Activated naive CD8-positive, alpha-beta T cell treated with anti-CD3 and anti-CD28 coated beads, Interleukin-2, amount 50 U/mL, for 24 hours (primary cell): Measurements from ENCODE around the gene SHB.

Source experiments
- ATAC-seq: fragments of 150-1000 bp; cut with Tn5 transposase; one replicate; pipeline ENCODE4 v1.10.0; 2021
- DNase-seq: peaks from one replicate; pipeline ENCODE4 v3.0.0; 2021
- H3K27ac Mint-ChIP-seq: one replicate; pipeline ENCODE4 v1.8.0; 2021; ENCODE audit warnings: mild to moderate bottlenecking, mixed read lengths
- H3K27me3 Mint-ChIP-seq: one replicate; pipeline ENCODE4 v1.8.0; 2021; ENCODE audit warnings: mixed read lengths
- H3K36me3 Mint-ChIP-seq: one replicate; pipeline ENCODE4 v1.8.0; 2021; ENCODE audit warnings: low read depth, mixed read lengths
- H3K4me1 Mint-ChIP-seq: one replicate; pipeline ENCODE4 v1.8.0; 2021; ENCODE audit warnings: mixed read lengths
- H3K4me3 Mint-ChIP-seq: one replicate; pipeline ENCODE4 v1.8.0; 2021; ENCODE audit warnings: mild to moderate bottlenecking, moderate library complexity, mixed read lengths
- H3K9me3 Mint-ChIP-seq: one replicate; pipeline ENCODE4 v1.8.0; 2021; ENCODE audit warnings: mixed read lengths

Gene SHB

DNA sequence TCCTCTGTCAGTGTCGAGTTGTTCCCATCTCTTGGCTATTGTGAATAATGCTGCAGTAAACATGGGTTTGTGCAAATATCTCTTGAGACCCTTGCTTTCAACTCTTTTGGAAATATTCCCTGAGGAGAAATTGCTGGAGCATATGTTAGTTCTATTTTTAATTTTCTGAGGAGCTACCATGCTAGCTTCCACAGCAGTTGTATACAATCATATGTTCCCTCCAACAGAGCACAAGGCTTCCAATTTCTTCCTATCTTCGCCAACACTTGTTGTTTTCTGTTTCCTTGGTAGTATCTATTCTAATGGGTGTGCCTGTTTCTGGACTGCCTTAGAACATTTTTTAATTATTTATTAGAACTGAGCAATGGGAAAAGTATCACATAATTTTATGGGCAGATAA is 23.6 kb upstream of the SHB start:
- no peak overlapping the region for H3K27ac Mint-ChIP-seq
- no peak overlapping the region for H3K4me3 Mint-ChIP-seq
- no peaks in the 10 kb centered on the region for H3K9me3 Mint-ChIP-seq
- DNase-seq = no peak
- H3K36me3 Mint-ChIP-seq = no peaks in the 10 kb centered on the region
- H3K27me3 Mint-ChIP-seq = peaks cover 2% of the 10 kb centered on the region
- ATAC-seq = no peak
- no peaks in the 10 kb centered on the region for H3K4me1 Mint-ChIP-seq

DNA sequence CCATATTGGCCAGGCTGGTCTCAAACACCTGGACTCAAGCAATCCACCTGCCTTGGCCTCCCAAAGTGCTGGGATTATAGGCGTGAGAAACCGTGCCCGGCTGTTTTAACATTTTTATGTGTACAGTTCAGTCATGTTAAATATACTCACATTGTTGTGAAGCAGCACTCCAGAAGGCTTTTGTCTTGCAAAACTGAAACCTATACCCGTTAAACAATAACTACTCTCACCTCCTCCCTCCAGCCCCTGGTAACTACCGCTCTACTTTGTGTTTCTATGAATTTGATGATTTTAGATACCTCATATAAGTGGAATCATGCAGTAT is 23.1 kb upstream of the SHB start:
- DNase-seq (no peak), ATAC-seq (no peak)

DNA sequence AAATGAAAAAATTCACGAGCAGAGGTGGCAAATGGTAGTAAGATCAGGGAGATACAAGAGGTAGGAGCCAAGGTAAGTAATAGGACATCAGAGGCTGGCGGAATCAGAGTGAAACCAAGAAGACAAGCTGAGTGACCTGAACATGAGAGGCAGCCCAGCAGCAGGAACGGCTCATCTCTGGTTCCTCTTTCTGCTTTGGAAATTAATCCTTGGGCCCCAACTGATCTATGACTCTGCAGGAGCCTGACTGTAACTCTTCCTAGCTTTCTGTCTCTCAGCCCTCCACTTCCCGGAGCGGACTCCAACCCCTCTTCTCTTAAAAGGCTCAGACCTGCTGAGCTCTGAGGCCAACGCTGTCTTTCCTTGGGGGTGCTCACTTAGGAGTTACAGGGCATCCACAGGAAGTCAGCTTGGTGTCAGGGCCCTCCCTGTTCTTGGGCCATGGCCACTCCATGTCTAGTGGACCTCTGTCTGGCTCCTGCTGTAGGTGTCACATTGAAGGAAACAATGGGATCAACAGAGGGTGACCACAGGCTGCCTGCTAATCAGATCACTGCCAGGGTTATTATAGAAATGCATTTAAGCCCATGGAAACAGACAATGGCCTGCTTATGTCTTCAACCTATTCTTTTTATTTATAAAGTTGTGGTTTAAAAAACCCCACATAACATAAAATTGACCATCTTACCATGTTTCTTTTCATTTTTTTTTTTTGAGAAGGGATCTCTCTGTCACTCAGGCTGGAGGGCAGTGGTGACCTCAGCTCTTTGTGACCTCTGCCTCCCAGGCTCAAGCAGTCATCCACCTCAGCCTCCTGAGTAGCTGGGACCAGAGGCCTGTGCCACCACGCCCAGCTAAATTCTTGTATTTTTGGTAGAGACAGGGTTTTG is 22.5 kb upstream of the SHB start:
- Mint-ChIP-seq H3K4me1 (no peaks in the 10 kb centered on the region), H3K27me3 (peaks cover 2% of the 10 kb centered on the region), H3K36me3 (no peaks in the 10 kb centered on the region), H3K27ac (no peak overlapping the region), H3K9me3 (no peaks in the 10 kb centered on the region), H3K4me3 (no peak overlapping the region)
- ATAC-seq (no peak), DNase-seq (no peak)

More for the DNA sequence above, 23.1 kb upstream of the SHB start:
- Mint-ChIP-seq H3K4me3 (no peak overlapping the region), H3K9me3 (no peaks in the 10 kb centered on the region), H3K4me1 (no peaks in the 10 kb centered on the region), H3K27ac (no peak overlapping the region), H3K27me3 (peaks cover 2% of the 10 kb centered on the region), H3K36me3 (no peaks in the 10 kb centered on the region)

DNA sequence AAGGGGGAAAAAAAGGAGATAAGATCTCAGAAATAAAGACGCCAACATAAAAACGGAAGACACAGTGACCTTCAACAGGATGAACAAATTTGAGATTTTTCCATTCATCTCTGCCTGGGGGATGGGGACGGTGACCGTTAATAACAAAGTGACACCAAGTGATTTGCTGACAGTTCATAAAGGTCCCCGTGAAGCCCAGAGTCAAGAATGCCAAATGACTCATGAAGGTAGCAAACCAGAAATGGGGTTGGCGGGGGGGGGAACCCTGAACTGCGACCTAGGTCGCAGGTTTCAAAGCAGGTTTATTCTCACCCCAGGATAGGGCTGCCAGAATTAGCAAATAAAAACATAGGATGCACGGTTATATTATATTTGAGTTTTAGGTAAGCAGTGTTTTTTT is 21.1 kb upstream of the SHB start:
- peaks cover 2% of the 10 kb centered on the region for H3K27me3 Mint-ChIP-seq
- H3K9me3 Mint-ChIP-seq = no peaks in the 10 kb centered on the region
- H3K4me3 Mint-ChIP-seq = no peak overlapping the region
- H3K4me1 Mint-ChIP-seq = no peaks in the 10 kb centered on the region
- H3K36me3 Mint-ChIP-seq = no peaks in the 10 kb centered on the region
- DNase-seq = no peak
- no peak overlapping the region for H3K27ac Mint-ChIP-seq
- ATAC-seq = no peak

DNA sequence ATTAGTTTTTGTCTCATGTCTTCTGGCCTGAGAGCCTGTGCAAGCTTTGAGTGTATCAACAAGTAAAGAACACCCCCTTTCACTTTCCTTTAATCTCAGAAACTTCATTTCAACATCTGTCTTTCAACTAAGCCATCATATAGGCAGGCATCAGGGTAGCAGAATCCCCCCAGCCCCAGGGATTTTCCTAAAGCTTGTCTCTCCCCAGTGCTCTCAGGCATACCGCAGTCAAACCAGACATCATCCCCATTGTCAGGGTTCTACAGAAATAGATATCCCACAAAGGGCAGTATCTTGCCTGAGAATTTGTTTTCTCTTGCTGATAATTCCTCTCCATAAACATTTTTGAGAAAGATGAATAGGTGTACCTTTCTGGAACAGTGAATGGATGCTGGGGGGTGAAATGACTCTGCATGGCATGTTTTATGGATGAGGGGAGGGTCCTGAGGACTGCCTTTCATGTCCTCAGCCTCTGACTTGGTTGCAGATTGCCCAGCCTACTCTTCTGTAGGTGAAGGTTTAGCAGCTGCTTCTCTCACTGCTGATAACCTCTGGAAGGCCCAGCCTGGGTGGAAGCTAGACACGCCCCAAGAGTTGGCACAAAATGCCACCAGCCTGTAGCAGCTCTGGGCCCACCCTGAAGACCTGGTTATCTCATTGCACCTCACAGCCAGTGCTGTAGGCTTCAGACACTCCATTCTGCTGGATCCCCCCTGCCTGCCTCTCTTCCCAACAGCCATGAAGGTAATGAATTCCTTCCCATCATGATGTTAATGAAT is 20.5 kb upstream of the SHB start:
- Mint-ChIP-seq H3K27me3 (peaks cover 2% of the 10 kb centered on the region), H3K36me3 (no peaks in the 10 kb centered on the region), H3K9me3 (no peaks in the 10 kb centered on the region), H3K4me1 (no peaks in the 10 kb centered on the region), H3K4me3 (no peak overlapping the region), H3K27ac (no peak overlapping the region)
- ATAC-seq (no peak), DNase-seq (no peak)

DNA sequence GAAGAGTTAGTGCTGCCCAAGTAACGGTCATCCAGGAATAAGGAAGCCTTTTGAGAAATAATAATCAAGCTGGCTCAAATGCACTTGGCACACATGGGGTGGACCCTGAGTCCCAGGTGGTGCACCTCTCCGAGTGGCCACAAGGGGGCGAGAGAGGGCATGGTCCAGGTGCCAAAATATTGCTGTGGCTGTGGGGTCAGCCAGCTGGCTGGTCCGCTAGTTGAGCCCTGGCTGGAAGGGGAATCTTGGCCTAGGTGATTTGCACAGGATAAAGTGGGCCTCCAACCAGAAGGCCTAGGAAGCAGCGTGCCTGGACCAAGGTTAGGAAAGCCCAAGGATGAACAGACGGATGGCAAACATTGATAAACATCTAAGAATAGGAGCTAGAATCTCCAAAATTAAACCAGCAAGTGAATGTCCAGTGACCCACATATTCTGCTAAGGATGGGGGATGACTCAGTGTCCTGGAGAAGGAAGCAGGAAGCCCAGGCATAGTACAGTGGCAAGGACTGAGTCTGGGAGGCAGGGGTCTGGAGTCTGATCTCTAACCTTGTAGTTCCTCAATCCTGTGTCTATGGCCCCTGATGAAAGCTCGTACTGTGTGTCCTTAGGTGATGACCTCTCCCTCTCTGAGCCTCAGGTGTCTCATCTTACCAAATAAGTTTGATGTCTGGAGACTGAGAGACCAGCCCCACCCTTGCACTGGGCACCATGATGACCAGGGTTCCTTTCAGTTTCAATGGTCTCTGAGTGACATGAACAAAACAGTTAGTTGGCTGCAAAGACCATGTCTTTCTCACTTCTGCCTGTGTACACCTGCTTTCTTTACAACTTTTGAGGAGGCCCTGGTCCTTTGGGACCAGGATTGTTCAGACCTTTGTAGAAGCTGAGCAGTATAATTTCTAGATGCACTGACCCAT is 19.2 kb upstream of the SHB start:
- DNase-seq = peak; percentile 81
- no peaks in the 10 kb centered on the region for H3K36me3 Mint-ChIP-seq
- H3K27me3 Mint-ChIP-seq = peaks cover 2% of the 10 kb centered on the region
- H3K9me3 Mint-ChIP-seq = no peaks in the 10 kb centered on the region
- H3K4me3 Mint-ChIP-seq = no peak overlapping the region
- H3K4me1 Mint-ChIP-seq = no peaks in the 10 kb centered on the region
- peak; percentile 33 for ATAC-seq
- H3K27ac Mint-ChIP-seq = no peak overlapping the region

DNA sequence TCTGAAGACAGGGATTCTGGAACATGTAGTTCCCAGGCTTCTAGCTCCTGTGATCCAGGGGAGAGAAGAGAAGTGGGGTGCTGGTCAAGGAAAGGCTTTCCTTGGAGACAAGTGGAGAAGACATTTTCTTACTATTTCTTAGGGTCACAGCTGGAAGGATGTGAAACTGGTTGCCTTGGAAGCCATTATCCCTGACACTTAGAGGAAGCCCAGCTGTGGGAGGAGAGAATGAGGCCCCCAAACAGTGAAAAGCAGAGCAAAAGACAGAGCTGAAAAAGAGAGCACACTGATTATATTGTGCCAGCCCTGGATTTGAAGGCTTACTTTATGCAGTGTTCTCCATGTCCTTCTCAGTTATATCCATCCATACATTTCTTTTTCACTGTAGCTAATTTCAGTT is 17.5 kb upstream of the SHB start:
- H3K9me3 Mint-ChIP-seq = no peaks in the 10 kb centered on the region
- ATAC-seq (no peak), DNase-seq (no peak)
- H3K4me1 Mint-ChIP-seq = no peaks in the 10 kb centered on the region
- H3K27me3 Mint-ChIP-seq = peaks cover 3% of the 10 kb centered on the region
- H3K27ac Mint-ChIP-seq = no peak overlapping the region
- H3K36me3 Mint-ChIP-seq = no peaks in the 10 kb centered on the region
- no peak overlapping the region for H3K4me3 Mint-ChIP-seq

DNA sequence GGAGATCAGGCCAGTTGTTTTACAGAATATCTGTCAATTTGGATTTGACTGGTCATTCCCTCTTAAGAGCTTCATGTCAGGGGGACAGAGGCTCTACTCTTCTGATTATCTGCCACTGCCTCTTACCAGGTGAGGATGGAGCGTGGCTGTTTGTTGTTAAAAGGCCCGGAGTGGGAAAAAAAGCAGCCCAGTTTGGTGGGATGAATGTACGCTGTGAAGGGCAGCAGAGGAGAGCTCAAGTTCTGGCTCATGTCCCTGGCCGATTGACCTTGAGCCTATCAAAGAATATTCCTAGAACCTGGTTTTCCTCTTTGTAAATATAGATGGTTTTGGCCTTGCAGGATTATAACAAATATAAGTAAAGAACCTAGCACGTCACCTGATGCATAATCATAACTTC is 16.3 kb upstream of the SHB start:
- H3K4me3 Mint-ChIP-seq = no peak overlapping the region
- DNase-seq (no peak), ATAC-seq (no peak)
- peaks cover 3% of the 10 kb centered on the region for H3K27me3 Mint-ChIP-seq
- H3K9me3 Mint-ChIP-seq = no peaks in the 10 kb centered on the region
- no peak overlapping the region for H3K27ac Mint-ChIP-seq
- no peaks in the 10 kb centered on the region for H3K36me3 Mint-ChIP-seq
- no peaks in the 10 kb centered on the region for H3K4me1 Mint-ChIP-seq

DNA sequence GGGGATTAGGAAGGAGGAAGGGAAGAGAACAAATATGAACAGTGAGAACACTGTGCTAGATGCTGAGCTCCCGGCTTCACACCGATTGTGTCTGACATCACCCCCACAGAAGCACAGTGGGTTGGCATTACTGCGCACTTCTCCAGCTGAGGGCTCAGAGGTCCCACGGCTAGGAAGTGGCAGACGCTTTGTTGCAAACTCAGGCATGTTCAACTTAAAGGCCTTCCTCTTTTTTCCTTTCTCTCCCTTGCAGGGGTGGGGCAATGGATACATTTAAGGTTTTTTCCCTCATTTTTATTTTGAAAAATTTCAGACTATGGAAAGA is 15.5 kb upstream of the SHB start:
- peaks cover 5% of the 10 kb centered on the region for H3K27me3 Mint-ChIP-seq
- H3K4me3 Mint-ChIP-seq = no peak overlapping the region
- H3K9me3 Mint-ChIP-seq = no peaks in the 10 kb centered on the region
- no peaks in the 10 kb centered on the region for H3K36me3 Mint-ChIP-seq
- H3K27ac Mint-ChIP-seq = no peak overlapping the region
- ATAC-seq = no peak
- DNase-seq = no peak
- H3K4me1 Mint-ChIP-seq = no peaks in the 10 kb centered on the region

DNA sequence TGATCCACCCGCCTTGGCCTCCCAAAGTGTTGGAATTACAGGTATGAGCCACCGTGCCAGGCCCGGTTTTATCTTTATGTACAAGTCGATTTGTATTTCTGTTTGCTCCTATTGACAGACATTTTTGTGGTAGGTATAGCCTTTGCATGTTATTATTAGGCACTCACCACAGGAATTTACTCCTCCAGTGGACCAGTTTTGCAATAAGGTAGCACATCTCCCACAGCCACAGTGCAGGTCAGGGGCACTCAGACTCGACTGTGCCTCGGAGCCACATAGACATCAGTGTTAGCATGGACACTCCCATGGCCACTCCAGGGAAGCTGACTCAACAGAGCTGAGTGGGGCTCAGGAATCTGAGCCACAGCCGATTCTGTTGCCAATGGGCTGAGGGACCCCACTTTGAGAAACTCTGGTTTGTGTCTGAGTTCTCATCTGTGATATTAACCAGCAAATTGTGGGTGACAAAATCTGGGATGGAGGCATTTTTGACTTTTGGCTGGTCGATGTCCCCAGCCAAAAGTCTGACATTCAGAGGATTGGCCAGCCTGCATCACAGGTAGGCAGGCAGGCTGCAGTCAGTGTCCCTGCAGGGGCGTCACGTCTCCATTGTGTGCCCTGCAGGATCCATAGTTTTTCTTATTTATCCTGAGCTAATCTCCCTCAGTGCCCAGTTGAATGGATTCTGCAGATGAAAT is 15.0 kb upstream of the SHB start:
- Mint-ChIP-seq H3K9me3 (no peaks in the 10 kb centered on the region), H3K4me3 (no peak overlapping the region), H3K27ac (no peak overlapping the region), H3K27me3 (peaks cover 9% of the 10 kb centered on the region), H3K4me1 (no peaks in the 10 kb centered on the region), H3K36me3 (no peaks in the 10 kb centered on the region)
- no peak for ATAC-seq
- no peak for DNase-seq

DNA sequence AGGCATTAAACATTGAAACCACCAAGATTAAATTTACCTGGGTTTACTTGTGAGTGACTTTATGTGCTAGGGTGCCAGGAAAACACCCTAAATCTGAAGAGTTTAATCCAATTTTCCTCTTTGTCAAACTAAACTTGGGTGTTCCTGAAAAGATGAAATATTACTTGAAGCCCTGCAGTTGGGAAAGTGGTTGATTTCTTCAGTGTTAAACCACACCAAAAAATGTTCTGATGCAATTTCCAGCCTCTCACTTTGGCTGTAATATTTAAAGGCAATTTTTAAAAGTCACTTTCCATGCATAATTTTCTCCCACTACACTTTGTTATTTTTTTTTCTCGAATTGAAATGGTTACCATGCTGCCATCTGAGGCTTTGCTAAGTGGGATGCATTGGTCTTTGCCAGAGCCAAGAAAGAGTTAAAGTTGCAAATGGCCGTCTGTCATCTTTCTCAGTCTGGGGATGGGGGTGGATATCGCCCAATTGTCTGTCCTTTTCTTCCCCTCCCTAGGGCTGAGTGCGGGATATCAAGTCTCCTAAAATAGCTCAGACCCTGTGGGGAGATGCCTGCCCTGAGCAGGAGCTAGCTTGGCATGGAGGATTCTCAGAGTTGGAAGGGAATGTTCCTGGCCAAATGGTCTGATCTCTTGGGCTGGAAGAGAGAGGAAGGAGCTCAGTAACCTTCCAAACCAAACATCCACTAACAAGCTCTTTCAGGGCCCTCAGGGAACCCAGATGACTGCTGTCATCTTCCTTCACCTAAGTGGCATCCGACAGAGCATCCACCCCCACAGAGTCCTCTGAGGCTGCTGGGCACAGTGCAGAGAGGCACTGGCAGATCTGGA is 13.6 kb upstream of the SHB start:
- H3K4me1 Mint-ChIP-seq = no peaks in the 10 kb centered on the region
- ATAC-seq (no peak), DNase-seq (no peak)
- no peaks in the 10 kb centered on the region for H3K9me3 Mint-ChIP-seq
- H3K36me3 Mint-ChIP-seq = no peaks in the 10 kb centered on the region
- peaks cover 13% of the 10 kb centered on the region for H3K27me3 Mint-ChIP-seq
- no peak overlapping the region for H3K27ac Mint-ChIP-seq
- no peak overlapping the region for H3K4me3 Mint-ChIP-seq

DNA sequence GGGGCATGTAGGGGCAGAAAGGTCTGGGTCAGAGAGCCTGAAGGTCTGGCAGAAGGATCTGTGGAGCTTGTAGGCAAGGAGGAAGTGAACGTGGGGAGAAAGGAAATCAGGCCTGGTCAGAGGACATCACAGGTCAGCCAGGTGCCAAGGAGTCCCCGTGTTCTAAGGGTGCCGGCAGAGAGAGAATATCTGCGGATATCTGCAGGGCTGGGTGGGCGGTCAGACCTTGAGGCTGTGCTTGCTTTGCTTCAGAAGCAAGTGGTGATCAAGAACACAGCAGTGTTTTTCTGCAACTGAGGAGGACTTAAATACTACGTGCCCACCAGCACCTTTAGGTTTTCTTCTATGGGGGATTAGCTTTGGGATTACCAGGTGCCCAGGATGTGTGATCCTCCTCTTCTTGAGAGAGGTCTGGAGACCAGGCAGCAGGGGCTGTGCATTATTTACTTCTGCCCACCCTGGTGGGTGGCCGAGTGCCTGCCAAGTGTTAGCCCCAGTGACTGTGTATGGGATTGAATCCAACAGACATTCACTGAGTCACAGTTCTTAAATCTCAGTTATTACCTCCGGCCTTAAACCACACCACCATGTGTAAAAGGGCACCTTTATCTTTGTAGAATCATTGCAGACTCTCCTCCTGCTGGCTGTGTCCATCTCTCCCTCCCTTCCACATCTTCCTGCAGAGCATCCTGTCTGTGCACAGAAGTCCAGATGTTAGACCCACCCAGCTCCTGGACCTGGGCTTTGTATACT is 12.5 kb upstream of the SHB start:
- H3K27ac Mint-ChIP-seq = no peak overlapping the region
- ATAC-seq (no peak), DNase-seq (no peak)
- H3K9me3 Mint-ChIP-seq = no peaks in the 10 kb centered on the region
- no peaks in the 10 kb centered on the region for H3K36me3 Mint-ChIP-seq
- H3K27me3 Mint-ChIP-seq = peaks cover 19% of the 10 kb centered on the region
- no peak overlapping the region for H3K4me3 Mint-ChIP-seq
- no peaks in the 10 kb centered on the region for H3K4me1 Mint-ChIP-seq

DNA sequence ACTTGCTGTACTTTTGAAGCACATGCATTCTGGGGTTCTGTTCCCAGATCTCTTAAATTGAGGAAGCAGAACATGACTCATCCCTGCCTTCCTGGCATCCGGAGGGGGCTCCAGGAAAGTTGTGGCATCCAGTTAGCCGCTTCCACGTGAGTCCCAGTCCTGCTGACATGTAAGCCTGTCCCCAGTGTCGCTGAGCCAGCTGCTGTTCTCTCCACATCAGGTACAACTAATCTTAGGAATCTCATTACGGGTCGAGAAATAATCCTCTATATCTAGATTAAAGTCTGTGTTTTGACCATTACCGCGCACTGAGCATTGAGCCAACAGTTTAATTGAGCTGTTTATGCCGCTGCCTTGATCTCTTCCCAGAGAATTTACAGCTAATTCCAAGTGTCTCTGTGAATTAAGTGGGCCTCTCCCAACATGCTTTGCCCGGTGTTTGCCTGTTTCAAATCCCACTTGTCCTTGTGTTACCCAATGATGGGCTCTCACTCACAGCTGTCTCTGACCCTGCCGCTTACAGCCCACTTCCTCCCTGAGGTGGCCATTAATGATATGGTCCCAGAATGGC is 10.5 kb upstream of the SHB start:
- no peak for DNase-seq
- Mint-ChIP-seq H3K9me3 (no peaks in the 10 kb centered on the region), H3K27me3 (peaks cover 20% of the 10 kb centered on the region), H3K27ac (no peak overlapping the region), H3K4me1 (no peaks in the 10 kb centered on the region), H3K36me3 (no peaks in the 10 kb centered on the region), H3K4me3 (no peak overlapping the region)
- no peak for ATAC-seq
